ENCODE measurements around the gene RUBCNL. TPM values are rescaled to one million over a fixed set of nuclear protein-coding genes. Genes with fewer than 3 reads are reported as not detected.
A peak's percentile ranks its signal among the peaks of the same experiment; 100 is the strongest.

Gene RUBCNL
- total RNA-seq, 1 donor from 2014 or later, result 4.3 TPM

- no peak for DNase-seq (ENCODE audit: low spot score)
These were observed 77.0 kb downstream of the RUBCNL start for GRCh38 chr13:46310066-46310465.

- no peak for DNase-seq (ENCODE audit: low spot score)
These were observed 79.5 kb downstream of the RUBCNL start for GRCh38 chr13:46307554-46307953.

DNA sequence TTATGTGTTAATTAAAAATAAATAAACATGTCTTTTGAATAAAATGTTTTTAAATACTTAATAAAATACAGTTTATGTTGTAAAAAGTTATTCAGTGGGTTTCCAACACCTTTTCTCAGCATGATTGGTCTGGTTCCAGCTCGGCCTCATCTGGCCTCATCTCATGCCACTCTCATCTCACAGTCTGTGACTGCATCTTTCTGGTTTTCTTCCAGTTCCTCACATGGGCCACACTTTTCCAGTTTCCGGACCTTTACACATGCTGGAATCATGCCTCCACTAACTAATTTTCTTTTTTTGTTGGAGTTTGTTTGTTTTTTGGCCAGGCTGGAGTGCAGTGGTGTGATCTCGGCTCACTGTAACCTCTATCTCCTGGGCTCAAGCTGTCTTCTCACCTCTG lies 82.5 kb downstream of the RUBCNL start:
- DNase-seq (ENCODE audit: low spot score), result no peak

- no peak for DNase-seq (ENCODE audit: low spot score)
These were observed 83.2 kb downstream of the RUBCNL start for GRCh38 chr13:46303742-46304385.

DNA sequence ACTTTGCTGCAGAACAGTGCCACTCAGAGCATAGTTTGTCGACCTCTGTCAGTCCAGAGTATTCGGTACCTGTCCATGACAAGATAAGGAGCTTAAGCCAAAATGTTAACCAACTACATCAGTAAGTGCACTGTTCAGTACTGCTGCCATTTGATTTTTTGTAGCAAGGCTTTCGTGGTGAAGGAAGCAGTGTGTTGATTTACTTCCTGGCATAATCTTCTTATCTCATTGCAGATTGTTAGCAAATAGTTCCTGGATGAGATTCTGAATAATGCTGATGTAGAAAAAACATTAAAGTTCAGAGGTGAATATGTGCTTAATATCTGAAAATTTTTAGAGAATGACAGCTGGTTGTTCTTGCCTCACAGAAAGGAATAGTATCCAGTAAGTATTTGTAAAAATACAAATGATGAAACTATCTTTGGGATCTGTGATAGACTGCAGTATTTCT lies 89.7 kb downstream of the RUBCNL start:
- no peak for DNase-seq (ENCODE audit: low spot score)

- DNase-seq (ENCODE audit: low spot score), result no peak
These were observed 90.1 kb downstream of the RUBCNL start for GRCh38 chr13:46296921-46297320.

GRCh38 chr13:46296115-46296822 lies 90.8 kb downstream of the RUBCNL start:
- no peak for DNase-seq (ENCODE audit: low spot score)

GRCh38 chr13:46295491-46296114 lies 91.4 kb downstream of the RUBCNL start:
- peak; percentile 27 for DNase-seq (ENCODE audit: low spot score)

DNA sequence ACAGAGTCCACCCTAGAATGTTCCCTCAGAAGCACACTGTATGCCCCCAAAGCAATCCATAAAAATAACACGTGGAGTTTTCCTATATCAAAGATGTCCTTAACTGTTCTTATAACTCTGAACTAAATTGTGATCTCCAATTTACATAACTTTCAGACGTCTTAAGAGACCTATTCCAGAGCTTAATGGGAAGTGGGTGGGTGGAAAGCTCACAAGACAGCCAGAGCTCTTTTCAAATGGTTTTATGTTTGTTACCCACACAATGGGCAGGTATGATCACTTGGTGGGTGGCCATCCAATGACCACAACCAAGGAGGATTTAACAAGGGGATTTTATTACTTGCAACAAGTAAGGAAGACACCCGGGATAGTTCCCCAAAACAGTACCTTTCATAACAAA lies 93.6 kb downstream of the RUBCNL start:
- no peak for DNase-seq (ENCODE audit: low spot score)

Other genes starting within 250 kb of the RUBCNL start
- 43.4 TPM for gene LCP1, start 205.1 kb downstream of the RUBCNL start, total RNA-seq
- 0.69 TPM for gene LRRC63, start 175.3 kb downstream of the RUBCNL start, total RNA-seq
- gene LRCH1, start 165.9 kb upstream of the RUBCNL start, total RNA-seq, result 35.6 TPM

Data from mucosa of gallbladder (tissue), 1 donor.